ENCODE measurements around the gene PRRC2B.
"Not testable (repeated sequence)": the region's sequence is repeated elsewhere in the genome, so short reads cannot be mapped to it uniquely, and the experiment has no call there.

The PRRC2B gene

GRCh38 chr9:131393622-131394463 is at the start of gene PRRC2B:
TSS of gene PRRC2B (plus strand) at chr9:131394086. CDS start at chr9:131430145, 36,059 bp downstream.
- no peaks in the 10 kb centered on the region for H3K27me3 Mint-ChIP-seq
- H3K27ac Mint-ChIP-seq (ENCODE audit: low read depth): peak within 1 kb of the TSS; percentile 82
- peaks cover 51% of the 10 kb centered on the region for H3K4me1 Mint-ChIP-seq
- H3K9me3 Mint-ChIP-seq: no peaks in the 10 kb centered on the region
- H3K36me3 Mint-ChIP-seq (ENCODE audit: insufficient read depth): peaks cover 25% of the 10 kb centered on the region
- peak; percentile 60 to 68 for DNase-seq (ENCODE audit: low spot score in 2 of 2)
- peak within 1 kb of the TSS; percentile 90 for H3K4me3 Mint-ChIP-seq
- ATAC-seq (replicated peaks; ENCODE audit: extremely low read depth, poor library complexity, severe bottlenecking): peak; percentile 44

GRCh38 chr9:131344931-131345535 is 48.9 kb upstream of the PRRC2B start:
- DNase-seq (ENCODE audit: low spot score in 2 of 2); H3K9me3 Mint-ChIP-seq; H3K27ac Mint-ChIP-seq (ENCODE audit: low read depth); H3K4me3 Mint-ChIP-seq; H3K36me3 Mint-ChIP-seq (ENCODE audit: insufficient read depth); H3K4me1 Mint-ChIP-seq; ATAC-seq (replicated peaks; ENCODE audit: extremely low read depth, poor library complexity, severe bottlenecking): not testable (repeated sequence)
- peaks cover 25% of the 10 kb centered on the region for H3K27me3 Mint-ChIP-seq

GRCh38 chr9:131346559-131346958 is 47.3 kb upstream of the PRRC2B start:
- peaks cover 9% of the 10 kb centered on the region for H3K4me1 Mint-ChIP-seq
- no peak overlapping the region for H3K27ac Mint-ChIP-seq (ENCODE audit: low read depth)
- no peak for ATAC-seq (replicated peaks; ENCODE audit: extremely low read depth, poor library complexity, severe bottlenecking)
- H3K27me3 Mint-ChIP-seq: peaks cover 23% of the 10 kb centered on the region
- H3K4me3 Mint-ChIP-seq: no peak overlapping the region
- H3K36me3 Mint-ChIP-seq (ENCODE audit: insufficient read depth): no peaks in the 10 kb centered on the region
- no peaks in the 10 kb centered on the region for H3K9me3 Mint-ChIP-seq
- no peak for DNase-seq (ENCODE audit: low spot score in 2 of 2)

- peaks cover 14% of the 10 kb centered on the region for H3K27me3 Mint-ChIP-seq
- no peaks in the 10 kb centered on the region for H3K36me3 Mint-ChIP-seq (ENCODE audit: insufficient read depth)
- H3K27ac Mint-ChIP-seq (ENCODE audit: low read depth): no peak overlapping the region
- DNase-seq (ENCODE audit: low spot score in 2 of 2): no peak
- H3K4me3 Mint-ChIP-seq: no peak overlapping the region
- H3K4me1 Mint-ChIP-seq: peaks cover 9% of the 10 kb centered on the region
- no peak for ATAC-seq (replicated peaks; ENCODE audit: extremely low read depth, poor library complexity, severe bottlenecking)
- no peaks in the 10 kb centered on the region for H3K9me3 Mint-ChIP-seq
These were observed 46.4 kb upstream of the PRRC2B start for GRCh38 chr9:131347376-131348020.

GRCh38 chr9:131348631-131349521 is 45.0 kb upstream of the PRRC2B start:
- no peaks in the 10 kb centered on the region for H3K9me3 Mint-ChIP-seq
- peaks cover 8% of the 10 kb centered on the region for H3K27me3 Mint-ChIP-seq
- DNase-seq (ENCODE audit: low spot score in 2 of 2): no peak
- H3K4me1 Mint-ChIP-seq: peaks cover 9% of the 10 kb centered on the region
- no peaks in the 10 kb centered on the region for H3K36me3 Mint-ChIP-seq (ENCODE audit: insufficient read depth)
- H3K4me3 Mint-ChIP-seq: no peak overlapping the region
- no peak overlapping the region for H3K27ac Mint-ChIP-seq (ENCODE audit: low read depth)
- ATAC-seq (replicated peaks; ENCODE audit: extremely low read depth, poor library complexity, severe bottlenecking): no peak

GRCh38 chr9:131349522-131349880 is 44.4 kb upstream of the PRRC2B start:
- DNase-seq (ENCODE audit: low spot score in 2 of 2): no peak
- Mint-ChIP-seq H3K27me3 (peaks cover 8% of the 10 kb centered on the region), H3K4me1 (peaks cover 9% of the 10 kb centered on the region), H3K27ac (ENCODE audit: low read depth) (no peak overlapping the region), H3K4me3 (no peak overlapping the region), H3K9me3 (no peaks in the 10 kb centered on the region), H3K36me3 (ENCODE audit: insufficient read depth) (no peaks in the 10 kb centered on the region)
- no peak for ATAC-seq (replicated peaks; ENCODE audit: extremely low read depth, poor library complexity, severe bottlenecking)

GRCh38 chr9:131349881-131350563 is 43.9 kb upstream of the PRRC2B start:
- H3K4me1 Mint-ChIP-seq: peaks cover 9% of the 10 kb centered on the region
- H3K9me3 Mint-ChIP-seq: no peaks in the 10 kb centered on the region
- H3K36me3 Mint-ChIP-seq (ENCODE audit: insufficient read depth): no peaks in the 10 kb centered on the region
- DNase-seq (ENCODE audit: low spot score in 2 of 2) (peak; percentile 75 to 81), ATAC-seq (replicated peaks; ENCODE audit: extremely low read depth, poor library complexity, severe bottlenecking) (peak; percentile 90)
- H3K27me3 Mint-ChIP-seq: peaks cover 8% of the 10 kb centered on the region
- no peak overlapping the region for H3K27ac Mint-ChIP-seq (ENCODE audit: low read depth)
- peak overlapping the region; percentile 23 for H3K4me3 Mint-ChIP-seq

GRCh38 chr9:131356479-131356878 is 37.4 kb upstream of the PRRC2B start:
- H3K4me3 Mint-ChIP-seq; ATAC-seq (replicated peaks; ENCODE audit: extremely low read depth, poor library complexity, severe bottlenecking); DNase-seq (ENCODE audit: low spot score in 2 of 2); H3K27ac Mint-ChIP-seq (ENCODE audit: low read depth); H3K4me1 Mint-ChIP-seq; H3K9me3 Mint-ChIP-seq; H3K36me3 Mint-ChIP-seq (ENCODE audit: insufficient read depth); H3K27me3 Mint-ChIP-seq: not testable (repeated sequence)

- ATAC-seq (replicated peaks; ENCODE audit: extremely low read depth, poor library complexity, severe bottlenecking) (no peak), DNase-seq (ENCODE audit: low spot score in 2 of 2) (no peak)
- peak overlapping the region; percentile 43 for H3K4me3 Mint-ChIP-seq
- no peaks in the 10 kb centered on the region for H3K36me3 Mint-ChIP-seq (ENCODE audit: insufficient read depth)
- no peak overlapping the region for H3K27ac Mint-ChIP-seq (ENCODE audit: low read depth)
- H3K27me3 Mint-ChIP-seq: no peaks in the 10 kb centered on the region
- peaks cover 9% of the 10 kb centered on the region for H3K4me1 Mint-ChIP-seq
- no peaks in the 10 kb centered on the region for H3K9me3 Mint-ChIP-seq
These were observed 35.3 kb upstream of the PRRC2B start for GRCh38 chr9:131358556-131358955.

- H3K27ac Mint-ChIP-seq (ENCODE audit: low read depth): no peak overlapping the region
- DNase-seq (ENCODE audit: low spot score in 2 of 2): no peak
- ATAC-seq (replicated peaks; ENCODE audit: extremely low read depth, poor library complexity, severe bottlenecking): no peak
- H3K4me1 Mint-ChIP-seq: peaks cover 9% of the 10 kb centered on the region
- no peaks in the 10 kb centered on the region for H3K9me3 Mint-ChIP-seq
- peak overlapping the region; percentile 31 for H3K4me3 Mint-ChIP-seq
- no peaks in the 10 kb centered on the region for H3K36me3 Mint-ChIP-seq (ENCODE audit: insufficient read depth)
- no peaks in the 10 kb centered on the region for H3K27me3 Mint-ChIP-seq
These were observed 32.6 kb upstream of the PRRC2B start for GRCh38 chr9:131361202-131361833.

- no peak overlapping the region for H3K27ac Mint-ChIP-seq (ENCODE audit: low read depth)
- no peak for DNase-seq (ENCODE audit: low spot score in 2 of 2)
- no peak overlapping the region for H3K4me3 Mint-ChIP-seq
- H3K27me3 Mint-ChIP-seq: no peaks in the 10 kb centered on the region
- ATAC-seq (replicated peaks; ENCODE audit: extremely low read depth, poor library complexity, severe bottlenecking): no peak
- H3K9me3 Mint-ChIP-seq: no peaks in the 10 kb centered on the region
- H3K4me1 Mint-ChIP-seq: no peaks in the 10 kb centered on the region
- H3K36me3 Mint-ChIP-seq (ENCODE audit: insufficient read depth): no peaks in the 10 kb centered on the region
These were observed 28.3 kb upstream of the PRRC2B start for GRCh38 chr9:131365546-131365945.
